Sigmoid colon (tissue), 3 donors: ENCODE measurements around the gene C2CD3.

Source experiments
- POLR2A ChIP-seq, 2 donors: fragments of 450-650 bp; IDR thresholded peaks; one replicate each; pipeline ENCODE4 v1.6.1; 2016; ENCODE audit warnings: antibody characterized with exemption in 2 of 2, mild to moderate bottlenecking in 2 of 2, moderate library complexity in 2 of 2
- TF ChIP-seq, protein P1 (sequence below), 4 experiments: fragments of 450-650 bp in 3 of 4; fragments of 200-600 bp in 1 of 4; IDR thresholded peaks; one replicate each; pipeline ENCODE4 v1.5.1; 2016 to 2019; ENCODE audit warnings: antibody characterized with exemption in 4 of 4, mild to moderate bottlenecking in 3 of 4, moderate library complexity in 2 of 4

DNA sequence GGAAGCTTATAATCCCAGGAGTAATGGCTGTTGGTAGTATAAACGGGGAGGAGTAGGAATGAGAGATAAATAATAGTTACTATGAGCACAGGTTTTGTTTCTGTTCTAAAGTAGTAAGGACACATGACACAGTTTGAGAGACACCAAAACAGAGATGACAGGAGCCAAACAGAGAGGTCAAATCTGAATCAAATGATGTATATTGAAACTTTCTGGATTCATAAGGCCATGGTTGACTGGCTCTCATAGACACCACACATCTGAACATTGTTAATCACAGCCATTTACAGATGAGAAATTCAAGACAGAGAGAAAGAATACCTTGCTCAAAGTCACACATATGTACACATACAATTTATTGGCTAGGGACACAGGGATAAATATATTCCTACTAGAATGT, 98.5 kb downstream of the C2CD3 start:
- no peak for TF ChIP-seq POLR2A (IDR thresholded peaks at IDR 0.05)
- TF ChIP-seq, protein P1, sequence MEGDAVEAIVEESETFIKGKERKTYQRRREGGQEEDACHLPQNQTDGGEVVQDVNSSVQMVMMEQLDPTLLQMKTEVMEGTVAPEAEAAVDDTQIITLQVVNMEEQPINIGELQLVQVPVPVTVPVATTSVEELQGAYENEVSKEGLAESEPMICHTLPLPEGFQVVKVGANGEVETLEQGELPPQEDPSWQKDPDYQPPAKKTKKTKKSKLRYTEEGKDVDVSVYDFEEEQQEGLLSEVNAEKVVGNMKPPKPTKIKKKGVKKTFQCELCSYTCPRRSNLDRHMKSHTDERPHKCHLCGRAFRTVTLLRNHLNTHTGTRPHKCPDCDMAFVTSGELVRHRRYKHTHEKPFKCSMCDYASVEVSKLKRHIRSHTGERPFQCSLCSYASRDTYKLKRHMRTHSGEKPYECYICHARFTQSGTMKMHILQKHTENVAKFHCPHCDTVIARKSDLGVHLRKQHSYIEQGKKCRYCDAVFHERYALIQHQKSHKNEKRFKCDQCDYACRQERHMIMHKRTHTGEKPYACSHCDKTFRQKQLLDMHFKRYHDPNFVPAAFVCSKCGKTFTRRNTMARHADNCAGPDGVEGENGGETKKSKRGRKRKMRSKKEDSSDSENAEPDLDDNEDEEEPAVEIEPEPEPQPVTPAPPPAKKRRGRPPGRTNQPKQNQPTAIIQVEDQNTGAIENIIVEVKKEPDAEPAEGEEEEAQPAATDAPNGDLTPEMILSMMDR (IDR thresholded peaks at IDR 0.05): no peak
